GM18505 (cell line): ENCODE data around the gene AOX1.
"Not testable (repeated sequence)": the region's sequence is repeated elsewhere in the genome, so short reads cannot be mapped to it uniquely, and the experiment has no call there.

Source experiments
- ATAC-seq: cut with Tn5 transposase; IDR thresholded peaks from one replicate; pipeline ENCODE4 v1.9.1; 2021; ENCODE audit not compliant: unreplicated experiment
- POLR2A ChIP-seq: IDR thresholded peaks from 4 replicates; pipeline ENCODE4 v1.6.1; 2011; ENCODE audit warnings: borderline replicate concordance; ENCODE audit not compliant: insufficient read depth, insufficient read length; ENCODE audit errors: extremely low read depth

AOX1 gene

DNA sequence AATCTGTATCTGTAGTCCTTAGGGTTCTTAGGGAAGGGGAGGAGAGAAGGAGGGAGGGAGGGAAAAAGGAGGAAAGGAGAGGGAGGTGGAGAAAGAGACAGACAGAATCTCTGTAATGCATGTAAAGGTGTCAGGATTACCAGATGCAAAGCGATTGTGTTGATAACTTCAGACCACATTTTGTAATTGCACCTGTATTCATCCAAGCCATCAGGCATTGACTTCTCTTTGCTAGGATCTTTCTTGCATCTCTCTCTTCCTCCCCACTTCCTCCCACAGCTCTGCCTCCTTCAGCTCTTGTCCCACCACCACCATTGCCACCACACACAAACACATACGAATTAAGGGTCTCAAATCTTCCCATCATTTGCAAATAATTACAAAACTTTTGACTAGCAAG lies 91.4 kb downstream of the AOX1 start:
- no peak for ATAC-seq
- TF ChIP-seq POLR2A: no peak

DNA sequence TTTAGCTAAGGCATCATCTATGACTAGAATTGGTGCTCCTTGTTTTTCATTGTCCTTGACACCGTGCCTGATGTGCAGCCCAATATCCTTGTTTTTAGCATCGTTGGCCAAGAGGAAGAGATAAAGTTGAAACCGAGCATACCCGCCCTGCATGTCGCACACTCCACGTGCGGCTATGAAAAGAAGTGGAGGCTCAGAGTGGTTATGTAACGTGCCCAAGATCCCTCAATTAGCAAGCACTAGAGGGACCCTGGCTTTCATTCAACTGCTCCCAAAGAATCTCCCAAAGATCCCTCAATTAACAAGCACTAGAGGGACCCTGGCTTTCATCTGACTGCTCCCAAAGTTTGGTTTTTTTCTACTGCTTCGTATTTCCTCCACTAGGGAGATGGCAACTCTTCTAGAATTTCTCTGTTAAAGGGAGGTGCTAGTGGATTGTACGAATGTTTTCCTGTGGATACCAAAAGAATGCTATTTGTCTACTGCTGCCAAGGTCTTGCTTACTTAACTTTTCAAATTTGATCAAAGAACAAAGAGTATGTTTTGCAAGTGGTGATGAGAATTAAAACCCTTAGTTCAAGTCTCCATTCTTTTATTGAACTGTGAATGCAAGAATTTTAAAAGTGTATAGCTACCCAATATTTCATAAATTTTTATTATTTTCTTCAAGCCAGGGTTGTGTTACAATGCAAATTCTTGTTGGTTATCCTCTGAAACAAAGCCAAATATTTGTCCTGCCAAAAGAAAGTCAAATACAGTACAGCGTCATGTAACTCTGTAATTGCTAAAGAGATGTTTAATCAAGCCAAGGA lies 92.1 kb downstream of the AOX1 start:
- TF ChIP-seq POLR2A: no peak

DNA sequence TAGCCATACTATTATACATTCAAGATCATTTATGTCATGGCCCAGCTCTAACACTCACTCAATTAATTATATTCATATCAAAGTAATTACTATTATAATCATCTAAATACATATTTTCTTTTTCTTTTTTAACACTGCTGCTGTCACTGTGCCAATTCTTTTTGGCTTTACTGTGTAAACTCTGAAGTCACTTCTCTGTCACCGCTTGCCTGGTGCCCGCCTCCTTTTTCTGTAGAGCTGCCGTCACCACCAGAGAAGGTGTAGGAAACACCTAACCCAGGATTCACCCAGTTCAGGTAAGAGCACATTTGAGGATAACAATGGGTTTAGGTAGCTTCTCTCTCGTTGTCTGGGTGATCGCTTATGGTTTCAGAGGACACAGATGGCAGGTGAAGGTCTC lies 93.3 kb downstream of the AOX1 start:
- no peak for TF ChIP-seq POLR2A
- ATAC-seq: no peak

More for the DNA sequence above, 92.1 kb downstream of the AOX1 start:
- ATAC-seq: no peak

DNA sequence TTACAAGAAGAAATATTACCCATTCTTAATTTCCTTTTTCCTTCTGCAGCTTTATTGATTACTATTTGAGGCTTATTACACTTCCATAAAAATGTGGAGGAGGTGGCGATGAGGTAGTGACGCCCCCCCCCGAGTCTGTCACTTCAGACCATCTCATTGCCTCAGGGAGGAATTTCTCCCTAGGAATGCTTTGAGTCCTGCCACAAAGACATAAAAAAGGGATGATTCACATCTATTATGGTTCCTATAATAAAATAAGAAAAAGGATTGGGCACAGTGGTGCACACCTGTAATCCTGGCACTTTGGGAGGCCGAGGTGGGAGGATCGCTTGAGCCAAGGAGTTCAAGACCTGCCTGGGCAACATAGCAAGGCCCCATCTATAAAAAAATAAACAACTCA lies 93.7 kb downstream of the AOX1 start:
- no peak for TF ChIP-seq POLR2A
- ATAC-seq: no peak

DNA sequence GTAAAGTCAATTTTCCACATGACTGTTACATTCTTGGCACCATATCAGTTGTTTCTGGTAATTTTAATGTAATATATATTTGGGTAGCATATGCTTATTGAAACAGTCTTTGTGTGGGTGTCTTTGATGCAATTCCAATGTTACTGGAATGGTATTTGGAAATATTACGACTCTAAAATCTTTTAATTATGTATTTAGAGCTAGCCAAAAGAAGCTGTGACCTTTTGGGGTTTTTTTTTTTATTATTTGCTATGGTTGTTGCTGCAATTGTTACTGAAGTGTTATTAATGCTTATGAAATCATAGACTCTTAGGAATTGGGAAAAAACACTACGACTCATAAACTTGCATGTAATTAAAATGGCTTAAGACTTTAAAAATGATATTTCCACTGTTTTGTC lies 95.9 kb downstream of the AOX1 start:
- no peak for TF ChIP-seq POLR2A

DNA sequence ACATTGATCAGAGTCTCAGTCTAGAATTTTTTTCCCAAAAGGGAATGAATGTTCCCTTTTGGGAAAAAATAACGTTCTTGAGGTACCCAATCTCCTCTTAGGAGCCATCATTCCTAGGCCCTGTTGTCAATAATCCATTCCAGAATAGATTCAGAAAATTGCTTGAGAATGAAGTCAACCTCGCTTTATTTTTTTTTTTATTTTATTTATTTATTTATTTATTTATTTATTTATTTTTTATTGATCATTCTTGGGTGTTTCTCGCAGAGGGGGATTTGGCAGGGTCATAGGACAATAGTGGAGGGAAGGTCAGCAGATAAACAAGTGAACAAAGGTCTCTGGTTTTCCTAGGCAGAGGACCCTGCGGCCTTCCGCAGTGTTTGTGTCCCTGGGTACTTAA lies 96.6 kb downstream of the AOX1 start:
- ATAC-seq: not testable (repeated sequence)

More for the DNA sequence above, 95.9 kb downstream of the AOX1 start:
- ATAC-seq: no peak

DNA sequence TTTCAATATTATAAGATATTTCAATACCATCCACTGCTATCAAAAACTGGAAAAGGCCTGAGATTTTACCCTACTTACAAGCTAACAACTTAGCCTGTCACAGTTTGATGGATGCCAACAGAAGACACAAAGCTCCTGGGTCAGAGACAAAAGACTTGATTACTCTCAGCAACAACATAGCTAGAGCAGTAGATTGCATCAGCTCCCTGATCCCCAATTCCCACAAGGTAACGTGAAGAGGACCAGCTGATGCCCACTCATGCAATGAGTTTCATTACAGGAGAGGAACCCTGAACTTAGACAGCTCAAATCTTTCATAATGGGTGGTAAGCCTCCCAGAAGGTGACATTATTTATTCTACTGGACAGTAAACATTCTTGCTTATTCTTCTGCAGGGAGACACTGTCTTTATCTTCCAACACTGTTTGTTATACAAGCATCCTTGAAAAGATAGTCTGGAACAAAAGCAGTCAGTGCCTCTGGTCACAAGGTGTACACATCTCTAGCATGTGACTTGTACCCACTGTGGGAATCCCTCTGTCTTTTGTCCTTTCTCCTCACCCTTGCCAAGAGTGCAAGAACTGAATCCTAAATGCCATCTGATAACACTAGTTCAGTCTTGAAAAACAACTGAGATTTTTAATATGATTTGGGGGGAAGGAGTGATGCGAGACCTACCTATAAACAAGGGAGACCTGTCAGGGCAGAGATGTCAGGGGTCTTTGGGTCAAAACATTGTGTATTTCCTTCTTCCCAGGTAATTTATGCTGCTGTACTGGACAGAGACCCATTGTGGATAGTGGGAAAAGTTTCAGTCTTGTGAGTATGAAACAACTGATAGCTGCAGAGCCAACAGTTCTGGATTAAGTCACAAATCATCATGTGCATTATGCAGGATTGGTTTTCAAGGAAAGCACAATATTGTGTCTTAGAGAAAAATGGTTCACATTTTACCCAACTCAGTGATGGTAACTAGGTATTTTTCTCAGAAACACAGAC lies 102.4 kb downstream of the AOX1 start:
- ATAC-seq: no peak
- TF ChIP-seq POLR2A: no peak

DNA sequence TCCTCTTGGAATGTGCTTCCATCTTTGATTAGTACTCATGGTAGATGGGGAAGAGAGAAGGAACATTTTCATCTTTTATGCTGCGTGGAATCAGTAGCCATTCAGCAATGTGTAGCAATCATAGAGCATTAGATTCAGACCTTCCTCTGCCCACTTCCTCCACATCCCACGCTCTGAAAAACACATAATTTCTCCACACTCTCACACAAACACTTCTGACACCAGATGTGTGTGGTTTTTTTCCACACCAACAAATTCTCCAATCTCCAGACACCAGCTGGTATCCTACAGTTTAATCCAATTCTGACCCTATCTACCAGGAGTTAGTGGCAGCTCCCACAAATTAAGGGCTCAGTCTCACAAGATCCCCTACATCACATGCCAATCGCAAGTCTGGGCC lies 103.3 kb downstream of the AOX1 start:
- no peak for TF ChIP-seq POLR2A
- no peak for ATAC-seq

DNA sequence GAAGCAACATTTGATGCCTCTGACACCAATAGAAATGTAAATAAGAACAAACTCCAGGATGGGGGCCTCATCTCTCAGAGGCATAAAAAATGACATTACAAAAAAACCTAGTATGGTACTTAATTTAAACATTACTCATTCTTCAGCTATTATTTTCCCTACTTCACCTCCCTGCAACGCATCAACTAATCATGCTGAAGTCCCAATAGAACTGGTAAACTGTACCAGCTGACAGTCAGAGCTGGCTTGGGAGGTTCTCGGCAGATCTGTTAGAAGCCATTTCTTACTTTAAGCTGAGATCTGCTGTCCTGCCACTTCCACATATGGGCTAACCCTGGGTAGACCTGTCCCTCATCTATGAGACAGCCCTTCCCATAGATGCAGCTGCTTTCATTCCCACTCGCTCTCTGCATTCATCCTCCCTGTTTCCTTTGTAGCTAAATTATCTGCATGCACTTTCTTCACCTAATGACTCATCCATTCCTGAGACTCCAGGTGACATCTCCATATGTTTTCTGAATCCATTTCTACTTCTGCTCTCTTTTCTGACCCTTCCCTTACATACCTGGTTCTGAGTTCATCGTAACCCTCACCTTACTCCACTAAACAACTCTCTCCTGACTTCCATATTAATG lies 108.1 kb downstream of the AOX1 start:
- no peak for ATAC-seq
- TF ChIP-seq POLR2A: no peak

DNA sequence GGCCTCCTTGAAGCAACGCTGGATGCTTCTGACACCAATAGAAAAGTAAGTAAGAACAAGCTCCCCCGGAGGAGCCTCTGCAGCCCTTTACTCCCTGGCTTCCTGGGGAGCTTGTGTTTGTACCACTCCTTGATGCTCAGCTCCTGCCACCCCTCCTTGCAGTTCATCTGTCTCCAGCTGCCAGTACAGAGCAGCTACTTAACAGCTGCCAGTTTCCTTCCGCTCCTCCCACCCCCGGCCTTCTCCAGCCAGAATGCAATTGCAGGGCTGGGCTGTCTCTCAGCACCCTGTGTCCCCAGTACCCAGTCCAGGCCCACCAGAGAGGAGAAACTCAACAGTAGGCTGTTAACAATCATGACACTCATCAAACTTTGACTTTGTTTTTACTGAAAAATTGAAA lies 109.4 kb downstream of the AOX1 start:
- no peak for TF ChIP-seq POLR2A
- no peak for ATAC-seq

DNA sequence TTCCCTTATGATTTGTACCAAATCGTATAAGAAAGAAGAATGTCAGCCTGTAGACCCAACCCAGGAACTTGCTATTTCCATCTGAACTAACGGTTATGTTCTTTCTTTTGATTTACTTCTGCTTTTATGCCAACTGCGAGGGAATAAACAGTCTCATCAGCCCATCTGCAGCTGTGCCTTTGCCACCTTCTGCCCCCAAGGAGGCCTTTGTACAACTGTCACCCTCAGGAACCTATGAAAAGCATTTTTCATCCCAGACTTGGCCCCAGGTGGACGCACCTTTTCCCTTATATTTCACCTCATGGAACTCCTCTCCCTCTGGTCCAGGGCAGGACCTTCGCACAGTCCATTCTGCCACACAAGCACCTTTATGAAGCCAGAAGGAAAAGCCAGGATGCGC lies 109.8 kb downstream of the AOX1 start:
- no peak for TF ChIP-seq POLR2A
- no peak for ATAC-seq

DNA sequence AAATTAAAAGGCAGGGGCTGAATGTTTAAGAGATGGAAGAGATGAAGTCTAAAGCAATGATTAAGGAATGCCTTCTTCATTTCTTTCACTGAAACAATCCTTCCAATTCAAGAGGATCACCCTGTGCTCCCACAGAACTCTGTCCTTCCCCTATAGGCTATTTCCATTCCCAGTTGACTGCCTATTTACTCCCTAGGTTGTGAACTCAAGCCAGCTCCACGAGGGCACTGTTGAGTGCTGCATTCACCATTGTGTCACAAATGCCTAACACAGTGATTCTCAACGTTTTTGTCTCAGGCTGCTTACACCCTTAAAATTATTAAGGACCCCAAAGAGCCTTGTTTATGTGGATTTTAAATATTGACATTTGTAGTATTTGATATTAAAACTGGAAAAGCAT lies 112.4 kb downstream of the AOX1 start:
- TF ChIP-seq POLR2A: no peak
- ATAC-seq: no peak

DNA sequence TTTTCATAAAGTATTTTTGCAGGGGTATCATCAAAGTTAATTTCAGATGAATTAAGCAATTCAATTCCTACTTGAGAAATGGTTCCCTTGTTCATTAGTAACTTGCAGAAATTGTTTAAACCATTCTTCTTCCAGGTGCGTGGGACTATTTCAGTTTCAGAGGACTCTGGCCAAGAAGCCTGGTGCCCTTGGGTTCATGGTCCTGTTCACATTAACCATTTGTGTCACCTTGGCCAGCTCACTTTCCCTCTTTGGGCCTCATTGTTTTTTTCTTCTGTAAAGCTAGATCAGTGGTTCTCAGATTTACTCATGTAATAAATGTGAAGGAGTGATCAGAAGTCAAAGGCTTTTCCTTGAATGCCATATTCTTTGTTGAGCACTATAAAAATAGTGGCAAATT lies 113.5 kb downstream of the AOX1 start:
- TF ChIP-seq POLR2A: no peak
- no peak for ATAC-seq
